Measurements from ENCODE around the gene MARCHF2.

DNA sequence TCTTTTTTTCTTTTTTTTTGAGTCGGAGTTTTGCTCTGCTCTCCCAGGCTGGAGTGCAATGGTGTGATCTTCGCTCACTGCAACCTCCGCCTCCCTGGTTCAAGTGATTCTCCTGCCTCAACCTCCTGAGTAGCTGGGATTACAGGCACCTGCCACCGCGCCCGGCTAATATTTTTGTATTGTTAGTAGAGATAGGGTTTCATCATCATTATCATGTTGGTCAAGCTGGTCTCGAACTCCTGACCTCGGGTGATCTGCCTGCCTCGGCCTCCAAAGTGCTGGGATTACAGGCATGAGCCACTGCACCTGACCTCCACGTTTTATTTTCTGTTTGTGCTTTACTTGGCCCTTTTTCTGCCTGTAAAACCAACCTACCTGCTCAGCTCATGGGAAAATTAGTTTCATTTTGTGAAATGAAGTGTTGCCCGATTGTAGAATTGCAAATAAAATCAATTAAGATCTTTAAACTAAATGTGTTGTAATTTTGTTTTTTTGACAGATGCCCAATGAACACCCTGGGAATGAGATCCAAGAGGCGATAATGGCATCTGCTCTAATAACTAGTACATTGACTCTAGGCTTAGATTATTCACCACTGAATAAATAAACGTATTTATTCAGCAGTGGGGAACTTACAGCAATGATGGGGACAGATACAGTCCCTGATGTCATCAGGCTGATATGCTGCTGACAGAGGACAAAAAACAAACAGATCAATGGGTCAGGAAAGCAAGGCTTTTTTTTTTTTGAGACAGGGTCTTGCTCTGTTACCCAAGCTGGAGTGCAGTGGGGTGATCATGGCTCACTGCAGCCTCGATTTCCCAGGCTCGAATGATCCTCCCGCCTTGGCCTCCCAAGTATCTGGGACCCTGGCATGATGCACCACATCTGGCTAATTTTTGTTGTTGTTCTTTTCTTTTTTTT lies 25.2 kb upstream of the MARCHF2 start:
- no peak for TF ChIP-seq CTCF (IDR thresholded peaks at IDR 0.05)
- TF ChIP-seq POLR2A (IDR thresholded peaks at IDR 0.05) = no peak
